Stomach (tissue), 4 donors: Measurements from ENCODE around the gene AKR1C8.

Source experiments
- EP300 ChIP-seq: sonication (generic); formaldehyde crosslinking; IDR thresholded peaks from one replicate; pipeline ENCODE4 v1.6.1; 2017; ENCODE audit warnings: antibody characterized with exemption
- POLR2A ChIP-seq, 4 donors: fragments of 450-650 bp; IDR thresholded peaks; one replicate each; pipeline ENCODE4 v1.6.1; 2016; ENCODE audit warnings: antibody characterized with exemption in 4 of 4, control low read depth in 2 of 4, mild to moderate bottlenecking in 1 of 4, moderate library complexity in 1 of 4
- TF ChIP-seq, protein P1 (sequence below), 7 experiments: fragments of 450-650 bp in 4 of 7; fragments of 200-600 bp in 3 of 7; sonication (generic) in 3 of 7; IDR thresholded peaks; one replicate each; pipeline ENCODE4 v1.5.1; 2016 to 2019; ENCODE audit warnings: antibody characterized with exemption in 7 of 7, control low read depth in 2 of 7, mild to moderate bottlenecking in 1 of 7

GRCh38 chr10:5229019-5229418 is 44.1 kb upstream of the AKR1C8 start:
- TF ChIP-seq POLR2A (IDR thresholded peaks at IDR 0.05), result no peak
- TF ChIP-seq, protein P1, sequence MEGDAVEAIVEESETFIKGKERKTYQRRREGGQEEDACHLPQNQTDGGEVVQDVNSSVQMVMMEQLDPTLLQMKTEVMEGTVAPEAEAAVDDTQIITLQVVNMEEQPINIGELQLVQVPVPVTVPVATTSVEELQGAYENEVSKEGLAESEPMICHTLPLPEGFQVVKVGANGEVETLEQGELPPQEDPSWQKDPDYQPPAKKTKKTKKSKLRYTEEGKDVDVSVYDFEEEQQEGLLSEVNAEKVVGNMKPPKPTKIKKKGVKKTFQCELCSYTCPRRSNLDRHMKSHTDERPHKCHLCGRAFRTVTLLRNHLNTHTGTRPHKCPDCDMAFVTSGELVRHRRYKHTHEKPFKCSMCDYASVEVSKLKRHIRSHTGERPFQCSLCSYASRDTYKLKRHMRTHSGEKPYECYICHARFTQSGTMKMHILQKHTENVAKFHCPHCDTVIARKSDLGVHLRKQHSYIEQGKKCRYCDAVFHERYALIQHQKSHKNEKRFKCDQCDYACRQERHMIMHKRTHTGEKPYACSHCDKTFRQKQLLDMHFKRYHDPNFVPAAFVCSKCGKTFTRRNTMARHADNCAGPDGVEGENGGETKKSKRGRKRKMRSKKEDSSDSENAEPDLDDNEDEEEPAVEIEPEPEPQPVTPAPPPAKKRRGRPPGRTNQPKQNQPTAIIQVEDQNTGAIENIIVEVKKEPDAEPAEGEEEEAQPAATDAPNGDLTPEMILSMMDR (IDR thresholded peaks at IDR 0.05), result no peak
- no peak for TF ChIP-seq EP300
